Mesodermal cell (in vitro differentiated cells): ENCODE measurements around the gene F2.

Experiments
- H3K27ac ChIP-seq: 2 replicates; pipeline ENCODE4 v1.7.0; 2013; ENCODE audit warnings: mild to moderate bottlenecking, low read depth, low read length, moderate library complexity; ENCODE audit not compliant: severe bottlenecking
- H3K36me3 ChIP-seq: 2 replicates; pipeline ENCODE4 v1.7.1; 2013; ENCODE audit warnings: mild to moderate bottlenecking, low read length, moderate library complexity; ENCODE audit not compliant: control insufficient read depth, insufficient read depth
- H3K4me1 ChIP-seq: one replicate; pipeline ENCODE4 v1.7.1; 2013; ENCODE audit warnings: mild to moderate bottlenecking, low read length; ENCODE audit not compliant: insufficient read depth, control insufficient read depth, poor library complexity, severe bottlenecking
- H3K4me3 ChIP-seq: 2 replicates; pipeline ENCODE4 v1.7.0; 2013; ENCODE audit warnings: low read length, control low read depth, mild to moderate bottlenecking; ENCODE audit not compliant: insufficient read depth, poor library complexity, severe bottlenecking; ENCODE audit errors: extremely low read depth
- H3K9me3 ChIP-seq: 2 replicates; pipeline ENCODE4 v1.7.1; 2013; ENCODE audit warnings: mild to moderate bottlenecking, low read length, moderate library complexity; ENCODE audit not compliant: control insufficient read depth
- WGBS, 2 experiments: methylation state at CpG; one replicate each; pipeline ENCODE4 v1.1.5; 2013; ENCODE audit warnings: missing lambda C conversion rate in 2 of 2; ENCODE audit not compliant: insufficient coverage in 2 of 2; 5-methylcytosine and 5-hydroxymethylcytosine counted together

F2 gene

GRCh38 chr11:46677169-46677568 lies 41.8 kb upstream of the F2 start:
- Histone ChIP-seq H3K9me3 (no peaks in the 10 kb centered on the region), H3K4me1 (peaks cover 36% of the 10 kb centered on the region), H3K27ac (no peak overlapping the region), H3K4me3 (no peak overlapping the region), H3K36me3 (peaks cover 71% of the 10 kb centered on the region)
- whole genome bisulfite sequencing, 2 experiments: 89 to 93% methylated on average over 5 to 8 of the region's 8 CpGs

GRCh38 chr11:46677991-46678740 lies 40.8 kb upstream of the F2 start:
- Histone ChIP-seq H3K4me1 (peaks cover 36% of the 10 kb centered on the region), H3K36me3 (peaks cover 68% of the 10 kb centered on the region), H3K27ac (peak overlapping the region; percentile 36), H3K9me3 (no peaks in the 10 kb centered on the region), H3K4me3 (no peak overlapping the region)
- WGBS, 2 experiments: 86 to 88% methylated on average over 10 of the region's 10 CpGs

- Histone ChIP-seq H3K4me1 (peaks cover 34% of the 10 kb centered on the region), H3K27ac (no peak overlapping the region), H3K9me3 (no peaks in the 10 kb centered on the region), H3K36me3 (peaks cover 65% of the 10 kb centered on the region), H3K4me3 (no peak overlapping the region)
- 94 to 98% methylated on average over 4 to 8 of the region's 9 CpGs for whole genome bisulfite sequencing, 2 experiments
These were observed 40.3 kb upstream of the F2 start for GRCh38 chr11:46678741-46679130.

- WGBS, 2 experiments: 92 to 95% methylated on average over 23 to 26 of the region's 26 CpGs
- Histone ChIP-seq H3K4me1 (peaks cover 27% of the 10 kb centered on the region), H3K9me3 (no peaks in the 10 kb centered on the region), H3K27ac (no peak overlapping the region), H3K36me3 (peaks cover 66% of the 10 kb centered on the region), H3K4me3 (no peak overlapping the region)
These were observed 39.5 kb upstream of the F2 start for GRCh38 chr11:46679241-46680163.

GRCh38 chr11:46680164-46680760 lies 38.8 kb upstream of the F2 start:
- Histone ChIP-seq H3K9me3 (no peaks in the 10 kb centered on the region), H3K4me3 (no peak overlapping the region), H3K36me3 (peaks cover 72% of the 10 kb centered on the region), H3K27ac (no peak overlapping the region), H3K4me1 (peaks cover 19% of the 10 kb centered on the region)
- 96 to 97% methylated on average over 12 to 17 of the region's 21 CpGs for WGBS, 2 experiments

- peaks cover 77% of the 10 kb centered on the region for H3K36me3 ChIP-seq
- peaks cover 14% of the 10 kb centered on the region for H3K4me1 ChIP-seq
- H3K9me3 ChIP-seq: no peaks in the 10 kb centered on the region
- WGBS, 2 experiments: 92 to 98% methylated on average over 17 to 18 of the region's 22 CpGs
- no peak overlapping the region for H3K27ac ChIP-seq
- no peak overlapping the region for H3K4me3 ChIP-seq
These were observed 38.2 kb upstream of the F2 start for GRCh38 chr11:46680815-46681214.

GRCh38 chr11:46681814-46682213 lies 37.2 kb upstream of the F2 start:
- WGBS, 2 experiments: 97% methylated on average over 11 of the region's 11 CpGs
- peaks cover 10% of the 10 kb centered on the region for H3K4me1 ChIP-seq

GRCh38 chr11:46682773-46683752 lies 36.0 kb upstream of the F2 start:
- Histone ChIP-seq H3K36me3 (peaks cover 84% of the 10 kb centered on the region), H3K4me1 (peaks cover 7% of the 10 kb centered on the region), H3K27ac (no peak overlapping the region), H3K4me3 (no peak overlapping the region), H3K9me3 (no peaks in the 10 kb centered on the region)
- 94 to 100% methylated on average over 7 of the region's 11 CpGs for WGBS, 2 experiments

More at GRCh38 chr11:46681814-46682213, 37.2 kb upstream of the F2 start:
- Histone ChIP-seq H3K9me3 (no peaks in the 10 kb centered on the region), H3K4me3 (no peak overlapping the region), H3K36me3 (peaks cover 77% of the 10 kb centered on the region), H3K27ac (no peak overlapping the region)

- 100% methylated on average over 2 of the region's 3 CpGs for WGBS, 2 experiments
These were observed 34.6 kb upstream of the F2 start for GRCh38 chr11:46684367-46684766.

More at GRCh38 chr11:46684367-46684766, 34.6 kb upstream of the F2 start:
- Histone ChIP-seq H3K4me1 (no peaks in the 10 kb centered on the region), H3K4me3 (no peak overlapping the region), H3K36me3 (peaks cover 86% of the 10 kb centered on the region), H3K27ac (no peak overlapping the region), H3K9me3 (no peaks in the 10 kb centered on the region)
